H1 (cell line): ENCODE data around the gene ARHGAP12. TPM values are rescaled to one million over a fixed set of nuclear protein-coding genes. Genes with fewer than 3 reads are reported as not detected.
A peak's percentile ranks its signal among the peaks of the same experiment; 100 is the strongest.

Source experiments
- JUN ChIP-seq: IDR thresholded peaks from 2 replicates; pipeline ENCODE4 v1.6.1; 2011; ENCODE audit warnings: low read depth, mild to moderate bottlenecking, improper control_type of control experiment, low read length
- RBBP5 ChIP-seq: IDR thresholded peaks from 2 replicates; pipeline ENCODE4 v1.7.1; 2012; ENCODE audit warnings: low read depth, mild to moderate bottlenecking, inconsistent platforms, low read length, moderate library complexity, borderline replicate concordance
- YY1 ChIP-seq: IDR thresholded peaks from 2 replicates; pipeline ENCODE4 v1.6.1; 2011; ENCODE audit warnings: low read depth, mild to moderate bottlenecking, low read length
- polyA plus RNA-seq, 7 experiments: library from polyadenylated mRNA; depleted of rRNA in 3 of 7; stranded (reverse) in 5 of 7; unstranded in 2 of 7; fragments of >200 nt in 5 of 7; fragments of 200-250 nt in 2 of 7; gene quantifications; 1 replicate in 5 of 7; 2 replicates in 1 of 7; 4 replicates in 1 of 7; pipeline versions ENCODE4 v1.2.1 to v1.2.3, GENCODE V29; 2011 to 2013; ENCODE audit warnings: missing spikeins in 2 of 7, mixed read lengths in 2 of 7
- total RNA-seq: library from RNA; stranded (reverse); fragmentation: NEBNext Ultra II Directional; extraction: Animal tissue kit (Norgen Biotek cat#: 25700); gene quantifications from 2 replicates; pipeline ENCODE4 v1.2.1, GENCODE V29; 2021

Gene ARHGAP12
- total and polyA plus RNA-seq, 2 of the 8 experiments (the other 6 are each of a cell fraction or from before 2014, with no cell fraction given), result 10.1 to 39.0 TPM

DNA sequence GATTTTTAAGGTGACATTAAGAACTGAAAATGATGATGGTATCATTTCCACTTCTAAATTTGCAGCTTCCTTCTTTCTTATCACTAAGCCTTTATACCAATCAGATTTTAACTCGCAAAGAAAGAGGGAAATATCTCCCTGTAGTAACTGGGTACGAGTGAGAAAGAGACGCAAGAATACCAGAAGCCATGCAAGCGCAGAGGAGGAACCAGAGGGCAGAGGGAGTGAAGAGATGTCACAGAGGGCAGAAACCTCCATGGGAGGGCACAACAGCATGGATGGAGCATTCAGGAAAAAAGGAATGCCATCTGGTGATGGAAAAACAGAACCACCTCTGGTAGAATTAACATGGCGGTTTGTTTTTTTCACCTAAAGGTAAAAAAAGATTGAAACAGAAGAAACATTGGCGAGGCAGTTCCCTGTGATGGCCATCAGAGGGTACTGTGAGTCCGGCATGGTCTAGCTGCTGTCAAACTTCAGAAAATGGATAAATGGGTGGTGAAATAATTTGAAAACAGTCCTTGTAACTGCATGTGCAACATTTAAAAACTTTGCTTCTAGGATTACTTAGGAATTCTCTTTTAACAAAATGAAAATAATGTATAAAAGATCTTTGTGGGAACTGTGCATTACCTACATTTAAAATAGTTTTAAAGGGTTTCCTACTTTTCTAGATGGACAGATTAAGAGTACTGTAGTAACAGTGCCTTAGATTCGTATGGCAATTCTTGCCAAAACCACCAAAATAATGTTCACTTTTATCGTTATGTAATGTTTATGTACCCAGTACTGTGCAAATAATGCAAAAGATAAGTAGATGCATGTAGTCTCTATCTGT, 91.8 kb downstream of the ARHGAP12 start (continued):
- TF ChIP-seq RBBP5, result no peak
- TF ChIP-seq YY1, result peak; percentile 77
- TF ChIP-seq JUN, result no peak
